GM18511 (cell line): ENCODE measurements around the gene PLEKHG3.

Experiments used
- ATAC-seq: cut with Tn5 transposase; IDR thresholded peaks from one replicate; pipeline ENCODE4 v1.9.1; 2021; ENCODE audit warnings: mild to moderate bottlenecking, moderate library complexity; ENCODE audit not compliant: unreplicated experiment

PLEKHG3 gene

GRCh38 chr14:64706119-64706592, 1.9 kb downstream of the PLEKHG3 start:
- ATAC-seq = no peak

GRCh38 chr14:64706593-64707193, 2.5 kb downstream of the PLEKHG3 start:
- ATAC-seq = no peak

- ATAC-seq = no peak
These were observed 3.4 kb downstream of the PLEKHG3 start for GRCh38 chr14:64707661-64708060.

- ATAC-seq = no peak
These were observed 4.2 kb downstream of the PLEKHG3 start for GRCh38 chr14:64708148-64709004.

GRCh38 chr14:64709126-64709525, 4.9 kb downstream of the PLEKHG3 start:
- no peak for ATAC-seq

GRCh38 chr14:64711039-64711438, 6.8 kb downstream of the PLEKHG3 start:
- no peak for ATAC-seq

- no peak for ATAC-seq
These were observed 9.5 kb downstream of the PLEKHG3 start for GRCh38 chr14:64713677-64714076.

- no peak for ATAC-seq
These were observed 10.3 kb downstream of the PLEKHG3 start for GRCh38 chr14:64714432-64715025.

- no peak for ATAC-seq
These were observed 11.0 kb downstream of the PLEKHG3 start for GRCh38 chr14:64715146-64715627.

- ATAC-seq = no peak
These were observed 11.6 kb downstream of the PLEKHG3 start for GRCh38 chr14:64715628-64716412.

- ATAC-seq = no peak
These were observed 13.6 kb downstream of the PLEKHG3 start for GRCh38 chr14:64717870-64718269.

- no peak for ATAC-seq
These were observed 14.5 kb downstream of the PLEKHG3 start for GRCh38 chr14:64718762-64719161.

- no peak for ATAC-seq
These were observed 15.4 kb downstream of the PLEKHG3 start for GRCh38 chr14:64719601-64720000.

- ATAC-seq = no peak
These were observed 15.9 kb downstream of the PLEKHG3 start for GRCh38 chr14:64720131-64720576.

- ATAC-seq = no peak
These were observed 17.2 kb downstream of the PLEKHG3 start for GRCh38 chr14:64721391-64721791.

- no peak for ATAC-seq
These were observed 17.7 kb downstream of the PLEKHG3 start for GRCh38 chr14:64721899-64722298.

GRCh38 chr14:64722842-64723447, 18.7 kb downstream of the PLEKHG3 start:
- ATAC-seq = no peak

- ATAC-seq = no peak
These were observed 19.7 kb downstream of the PLEKHG3 start for GRCh38 chr14:64723691-64724577.

- ATAC-seq = no peak
These were observed 20.3 kb downstream of the PLEKHG3 start for GRCh38 chr14:64724578-64724930.
